ENCODE measurements around the gene CARMIL3.

DNA sequence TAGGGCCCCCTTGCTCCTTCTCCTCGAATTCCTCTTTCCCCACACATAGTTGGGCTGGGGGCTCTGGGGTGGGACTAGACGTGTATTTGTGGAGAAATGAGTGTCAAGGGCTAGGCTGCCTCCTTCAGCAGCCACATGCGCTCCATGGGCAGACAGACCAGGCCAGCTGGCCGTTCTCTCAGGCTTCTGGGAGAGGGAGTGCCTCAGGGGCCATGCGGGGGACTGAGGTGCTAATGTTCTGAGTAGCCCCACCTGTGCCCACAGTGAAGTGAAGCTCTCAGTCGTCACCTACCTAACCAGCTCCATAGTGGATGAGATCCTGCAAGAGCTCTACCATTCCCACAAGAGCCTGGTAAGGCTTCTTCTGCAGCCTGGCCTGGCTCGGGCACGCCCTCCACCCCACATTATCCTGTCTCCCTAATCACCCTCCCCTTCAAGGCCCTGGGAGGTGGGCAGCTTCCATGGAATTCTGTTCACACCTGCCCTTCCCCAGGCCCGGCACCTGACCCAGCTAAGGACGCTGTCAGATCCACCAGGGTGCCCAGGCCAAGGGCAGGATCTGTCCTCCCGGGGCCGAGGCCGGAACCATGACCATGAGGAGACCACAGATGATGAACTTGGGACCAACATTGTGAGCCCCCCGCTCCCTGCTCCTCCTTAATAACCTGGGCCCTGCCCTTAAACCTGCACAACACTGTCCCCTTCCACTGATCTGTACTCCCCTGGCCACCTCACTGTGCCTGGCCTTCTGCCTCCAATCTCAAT is 10.6 kb downstream of the CARMIL3 start:
- no peak for TF ChIP-seq ZC3H10 (CRISPR knock-in tag; IDR thresholded peaks at IDR 0.05)
- TF ChIP-seq, protein P1, sequence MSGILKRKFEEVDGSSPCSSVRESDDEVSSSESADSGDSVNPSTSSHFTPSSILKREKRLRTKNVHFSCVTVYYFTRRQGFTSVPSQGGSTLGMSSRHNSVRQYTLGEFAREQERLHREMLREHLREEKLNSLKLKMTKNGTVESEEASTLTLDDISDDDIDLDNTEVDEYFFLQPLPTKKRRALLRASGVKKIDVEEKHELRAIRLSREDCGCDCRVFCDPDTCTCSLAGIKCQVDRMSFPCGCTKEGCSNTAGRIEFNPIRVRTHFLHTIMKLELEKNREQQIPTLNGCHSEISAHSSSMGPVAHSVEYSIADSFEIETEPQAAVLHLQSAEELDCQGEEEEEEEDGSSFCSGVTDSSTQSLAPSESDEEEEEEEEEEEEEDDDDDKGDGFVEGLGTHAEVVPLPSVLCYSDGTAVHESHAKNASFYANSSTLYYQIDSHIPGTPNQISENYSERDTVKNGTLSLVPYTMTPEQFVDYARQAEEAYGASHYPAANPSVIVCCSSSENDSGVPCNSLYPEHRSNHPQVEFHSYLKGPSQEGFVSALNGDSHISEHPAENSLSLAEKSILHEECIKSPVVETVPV (CRISPR knock-in tag; IDR thresholded peaks at IDR 0.05), result no peak

Measured in SK-N-SH treated with all-trans-retinoic acid at 6 μM for 48 hours (cell line).